ENCODE measurements around the gene RAD51B.
A peak's percentile ranks its signal among the peaks of the same experiment; 100 is the strongest.

The RAD51B gene

DNA sequence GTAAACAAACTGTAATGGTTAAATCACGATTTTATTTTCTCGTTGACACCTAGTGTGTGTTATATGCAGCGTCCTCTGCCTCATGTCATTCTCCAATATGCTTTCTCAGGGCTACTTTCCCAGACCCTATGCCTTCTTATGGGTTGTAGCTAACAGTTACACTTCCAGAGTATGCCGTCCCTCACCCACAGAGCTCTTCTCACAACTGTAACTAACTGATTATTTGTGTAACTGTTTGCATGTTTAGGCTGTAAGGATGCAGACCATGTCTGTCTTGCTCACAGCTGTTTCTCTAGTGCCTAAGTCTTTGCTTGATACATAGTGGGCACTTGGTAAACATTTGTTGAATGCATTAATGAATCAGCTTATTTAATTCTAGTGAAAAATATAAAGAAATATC lies 555.8 kb downstream of the RAD51B start:
- DNase-seq: no peak

DNA sequence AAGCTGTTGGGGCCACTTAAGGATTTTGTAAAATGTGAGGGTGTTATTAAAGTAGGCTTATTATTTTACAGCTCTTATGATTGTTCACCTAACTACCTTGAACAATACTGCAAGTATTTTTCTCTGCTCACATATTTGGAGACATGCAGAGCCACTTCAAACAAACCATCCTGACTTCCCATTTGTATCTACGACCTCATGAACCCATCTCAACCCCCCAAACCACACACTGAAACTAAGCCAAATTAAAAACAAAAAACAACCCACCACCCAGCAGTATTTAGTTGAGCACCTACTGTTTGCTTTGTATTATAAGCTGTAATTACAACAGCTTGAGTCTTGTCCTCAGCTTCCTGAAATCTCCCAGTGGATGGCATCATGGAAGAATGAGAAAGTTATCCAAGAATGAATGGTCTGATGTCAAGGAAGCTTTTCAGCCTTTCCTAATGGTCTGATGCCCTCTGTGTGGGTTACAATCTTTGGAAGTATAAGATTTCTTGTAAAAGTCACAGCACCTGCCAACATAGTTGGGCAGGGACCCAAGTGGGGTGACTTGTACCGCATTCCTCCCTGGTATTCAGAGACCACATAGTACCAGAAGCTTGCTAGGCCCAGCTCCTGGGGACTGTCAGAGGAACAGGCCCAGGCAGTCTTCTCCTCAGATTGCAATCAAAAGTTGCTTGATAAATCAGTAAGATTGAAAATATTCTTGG lies 556.6 kb downstream of the RAD51B start:
- no peak for DNase-seq

DNA sequence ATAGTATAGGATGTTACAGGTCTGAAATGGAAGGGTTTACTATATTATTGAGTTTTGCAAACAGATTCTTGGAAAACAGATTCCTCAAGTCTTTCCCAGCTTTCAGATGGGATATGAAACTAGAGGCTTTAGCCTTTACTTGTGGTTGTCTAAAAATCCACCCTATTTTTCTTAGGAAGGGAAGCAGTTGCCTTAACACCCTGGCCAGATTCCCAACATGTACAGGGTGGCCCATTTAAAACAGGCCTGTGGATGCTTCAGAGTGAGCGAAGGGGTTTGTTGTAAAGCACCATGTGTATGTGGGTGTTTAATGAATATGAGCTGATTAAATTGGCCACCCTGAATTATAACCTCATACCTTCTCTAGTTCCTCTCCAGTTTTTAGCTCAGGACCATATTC lies 557.4 kb downstream of the RAD51B start:
- DNase-seq: no peak

DNA sequence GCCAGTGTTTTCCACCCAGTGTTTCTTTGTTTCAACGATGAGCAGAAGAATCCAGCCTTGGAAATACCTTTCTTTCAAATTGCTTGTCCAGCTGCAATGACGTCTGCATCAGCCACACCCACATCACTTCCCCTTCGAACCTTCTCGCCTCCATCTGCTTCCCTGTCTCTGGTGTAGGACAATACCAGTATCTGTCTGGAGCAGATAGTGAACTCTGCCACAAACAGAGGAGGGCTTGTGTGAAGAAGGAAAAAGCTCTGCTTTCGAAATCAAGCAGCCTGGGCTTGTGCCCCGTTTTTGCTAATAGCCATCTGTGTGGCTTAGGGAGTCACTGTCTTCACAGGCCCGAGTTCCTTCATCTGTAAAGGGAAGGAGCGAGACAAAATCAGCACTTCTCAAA lies 557.9 kb downstream of the RAD51B start:
- DNase-seq: no peak

DNA sequence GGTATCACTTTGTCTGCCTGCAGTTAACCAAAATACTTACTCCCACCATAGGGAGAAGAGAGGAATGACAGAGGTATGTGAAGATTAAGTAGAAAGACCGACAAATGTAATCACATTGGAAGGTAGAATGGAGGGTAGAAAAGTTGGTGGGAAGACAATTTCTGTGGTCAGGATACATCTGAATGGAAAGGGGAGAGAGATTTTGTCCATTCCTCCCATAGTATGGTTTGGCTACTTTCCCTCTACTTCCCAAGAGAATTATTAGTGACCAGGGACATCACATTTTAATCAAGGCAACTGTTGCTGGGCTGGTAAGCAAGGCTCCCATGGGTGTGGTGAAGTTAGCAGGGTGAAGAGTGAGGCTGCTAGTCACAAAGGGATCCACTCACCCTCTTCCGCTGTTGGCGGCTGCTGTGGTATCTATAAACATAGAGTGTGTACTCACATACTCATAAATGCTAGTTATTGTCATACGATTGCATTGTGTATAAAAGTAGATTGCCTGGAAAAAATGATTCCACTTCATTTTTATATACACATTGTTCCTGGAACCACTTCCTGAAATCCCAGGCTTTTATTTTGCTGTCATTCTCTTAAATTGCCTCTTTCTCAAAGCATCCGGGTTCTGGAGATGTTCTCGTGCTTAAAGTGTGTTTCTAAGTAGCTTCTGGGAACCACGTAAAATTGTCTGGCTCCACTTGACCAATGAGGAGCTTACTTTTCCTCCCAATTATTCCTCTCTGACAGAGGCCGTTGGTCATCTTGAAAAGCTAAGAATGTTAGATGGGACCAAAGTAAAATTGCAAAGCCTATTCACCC lies 560.1 kb downstream of the RAD51B start:
- DNase-seq: peak; percentile 53

DNA sequence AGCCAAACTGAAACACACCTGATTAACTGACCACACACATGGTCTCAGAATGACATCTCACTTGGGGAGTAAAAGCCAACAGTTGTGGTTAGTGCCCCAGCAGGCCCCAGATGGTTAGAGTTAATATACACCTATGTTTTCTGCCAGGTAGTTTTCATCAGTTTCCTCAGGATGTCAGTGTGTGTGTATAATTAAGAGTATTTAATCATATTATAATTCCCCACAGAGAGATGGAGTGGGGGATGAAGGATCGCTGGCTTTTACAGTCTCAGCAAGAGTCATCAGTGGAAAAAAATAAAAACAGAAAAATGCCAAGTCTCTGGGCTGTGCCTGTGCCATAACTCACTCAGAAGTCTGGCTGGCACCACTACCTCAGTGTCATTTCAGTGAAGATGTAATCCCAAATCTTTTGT lies 560.8 kb downstream of the RAD51B start:
- no peak for DNase-seq

DNA sequence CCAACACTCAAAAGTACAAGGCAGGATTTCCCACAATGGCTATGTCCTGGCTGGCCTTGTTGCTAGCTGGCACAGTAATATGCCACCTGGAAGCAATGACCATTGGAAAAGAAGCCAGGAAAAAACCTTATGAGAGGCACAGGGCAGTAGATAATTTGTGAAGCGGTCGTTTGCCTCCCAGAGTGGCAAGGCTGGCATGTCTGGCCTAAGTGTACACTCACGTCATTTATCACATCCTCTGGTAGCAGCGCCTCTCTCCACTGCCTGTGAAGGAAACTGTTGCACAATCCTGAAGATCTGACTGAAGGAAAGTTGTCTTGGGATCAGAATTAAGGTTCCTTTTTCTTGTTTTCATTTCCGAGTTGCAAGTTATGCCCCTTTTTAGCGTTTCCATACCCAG lies 564.8 kb downstream of the RAD51B start:
- no peak for DNase-seq

DNA sequence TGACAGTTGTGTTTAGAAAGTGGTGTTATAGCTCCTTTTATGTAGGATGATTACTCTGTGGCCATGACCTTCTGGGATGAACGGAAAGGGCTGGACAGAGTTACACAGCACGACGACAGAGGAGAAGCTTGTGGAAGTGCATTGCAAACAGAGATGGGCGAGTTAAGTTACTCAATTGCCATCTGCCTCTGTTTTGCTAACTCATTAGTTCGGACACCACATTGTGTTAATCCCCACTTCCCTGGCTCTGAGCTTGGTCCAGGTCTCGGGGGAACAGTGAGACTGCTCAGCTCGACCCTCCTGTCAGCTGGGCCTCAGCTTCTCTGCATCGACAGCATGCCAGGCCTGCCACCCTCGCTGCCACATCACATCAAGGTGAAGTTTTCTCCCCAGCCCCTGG lies 565.3 kb downstream of the RAD51B start:
- DNase-seq: no peak

DNA sequence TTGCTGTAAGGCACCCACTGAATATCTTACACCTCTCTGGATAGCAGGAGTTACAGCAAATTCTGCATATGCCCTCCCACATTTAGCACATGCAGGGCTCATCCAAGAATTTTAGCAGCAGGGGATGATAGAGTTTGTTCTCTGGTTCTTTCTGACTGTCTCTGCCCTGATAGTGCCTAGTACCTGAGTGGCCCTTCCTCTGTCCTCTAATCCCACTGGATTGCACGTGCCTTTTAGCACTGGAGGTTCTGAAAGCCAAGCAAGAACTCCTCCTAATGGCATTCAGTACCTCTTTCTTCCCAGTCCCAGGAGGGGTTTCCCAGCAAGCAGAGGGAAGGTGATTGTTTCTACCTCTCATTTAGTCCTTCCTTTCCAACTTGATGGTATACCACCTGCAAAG lies 566.9 kb downstream of the RAD51B start:
- DNase-seq: no peak

DNA sequence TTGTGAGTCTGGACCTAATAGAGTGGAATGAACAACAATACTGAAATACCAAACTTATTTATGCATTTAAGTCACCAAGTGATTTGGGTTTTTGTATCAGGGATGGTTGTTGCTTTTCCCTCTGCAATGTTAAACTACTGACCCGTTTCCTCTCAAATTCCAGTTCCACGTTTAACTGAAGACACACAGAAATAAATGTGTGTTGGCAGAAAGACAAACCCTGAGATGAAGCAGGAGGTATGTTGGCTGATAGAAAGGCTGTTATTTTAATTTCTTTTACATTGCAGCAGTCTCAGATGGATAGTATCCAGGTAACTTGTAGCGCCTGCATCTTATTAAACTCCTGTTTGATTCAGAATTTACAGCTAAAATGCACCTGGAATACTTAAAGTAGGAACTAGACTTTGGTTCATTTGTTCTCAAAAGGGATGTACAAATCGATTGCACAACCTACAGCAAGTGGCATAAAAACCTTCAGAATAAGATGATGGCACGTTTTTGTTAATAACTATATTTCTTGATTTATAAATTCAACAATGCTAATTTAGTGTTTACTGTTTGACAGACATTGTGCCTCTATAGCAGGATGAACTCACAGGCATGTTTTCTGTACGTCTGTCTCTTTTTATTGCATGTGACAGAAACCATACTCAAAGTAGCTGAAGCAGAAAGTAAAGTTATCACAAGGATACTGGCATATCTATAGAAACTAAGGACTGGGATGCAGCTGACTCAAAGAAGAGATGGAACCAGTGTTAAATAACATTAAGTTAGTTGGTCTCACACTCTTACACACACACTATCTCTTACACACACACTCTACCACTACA lies 567.6 kb downstream of the RAD51B start:
- DNase-seq: no peak

DNA sequence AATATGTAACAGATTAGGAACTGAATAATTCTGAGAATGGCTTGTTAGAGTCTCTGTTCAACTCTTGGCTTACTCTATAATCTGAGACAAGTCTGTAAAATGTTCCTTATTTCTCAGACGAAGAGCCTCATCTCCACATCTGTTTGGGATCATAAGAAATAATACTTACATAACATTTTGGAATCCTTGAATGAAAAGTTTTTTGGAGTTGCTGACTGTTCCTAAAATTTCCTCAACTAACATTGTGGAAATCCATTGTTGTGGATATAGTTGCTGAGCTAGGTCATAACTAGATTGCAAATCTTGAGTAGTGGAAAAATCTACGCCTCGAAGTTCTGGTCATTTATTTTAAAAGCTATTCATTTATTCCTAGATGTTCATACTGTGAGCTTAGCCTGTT lies 570.4 kb downstream of the RAD51B start:
- DNase-seq: no peak

DNA sequence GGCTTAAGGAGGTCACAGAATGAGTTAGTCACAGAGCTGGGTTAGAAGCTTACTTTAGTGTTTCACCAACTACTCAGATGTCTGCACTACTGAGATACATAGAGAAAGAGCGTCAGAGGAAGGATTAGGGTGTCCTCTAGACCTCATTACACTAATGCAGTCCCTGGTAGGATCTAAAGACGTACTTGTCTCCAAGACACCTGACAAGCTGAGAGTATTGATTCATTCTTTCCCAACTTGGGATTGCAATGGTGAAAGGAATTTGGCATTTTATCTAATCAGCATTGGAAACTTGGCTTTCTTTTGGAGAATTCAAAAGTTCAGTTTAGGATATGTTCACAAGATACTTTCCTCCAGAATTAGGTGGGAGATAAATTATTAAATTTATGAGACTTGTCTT lies 571.2 kb downstream of the RAD51B start:
- no peak for DNase-seq

DNA sequence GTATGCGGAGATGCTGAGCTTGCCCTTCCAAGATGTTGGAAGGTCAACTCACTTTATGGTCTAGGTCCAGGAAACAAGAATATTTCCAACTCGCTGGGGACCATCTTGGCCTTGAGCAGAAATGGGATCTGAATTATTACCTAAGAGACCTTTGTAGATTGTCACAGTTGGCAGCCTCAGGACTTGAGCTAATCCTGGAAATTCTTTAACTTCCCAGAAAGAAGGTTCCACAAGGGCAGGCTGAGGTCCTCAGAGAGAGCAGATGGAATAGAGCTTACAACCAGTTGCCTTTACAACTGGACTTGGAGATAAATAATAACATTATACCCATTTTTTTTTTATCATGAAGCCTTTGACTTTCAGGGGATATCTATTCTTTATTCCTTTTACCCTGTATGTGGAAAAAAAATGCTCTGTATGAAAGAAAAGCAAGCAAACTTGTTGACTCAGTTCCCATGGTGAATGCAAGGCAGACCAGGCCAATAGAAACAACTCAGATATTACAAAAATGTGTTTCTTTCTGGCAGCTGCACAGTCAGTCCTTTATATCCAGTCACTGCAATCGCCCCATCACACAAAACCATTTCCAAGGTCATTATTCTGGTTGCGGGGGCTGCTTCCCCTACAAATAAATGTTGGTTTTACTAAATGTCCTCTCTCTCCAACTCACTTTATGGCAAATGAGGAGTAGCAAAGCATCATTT lies 571.9 kb downstream of the RAD51B start:
- no peak for DNase-seq

DNA sequence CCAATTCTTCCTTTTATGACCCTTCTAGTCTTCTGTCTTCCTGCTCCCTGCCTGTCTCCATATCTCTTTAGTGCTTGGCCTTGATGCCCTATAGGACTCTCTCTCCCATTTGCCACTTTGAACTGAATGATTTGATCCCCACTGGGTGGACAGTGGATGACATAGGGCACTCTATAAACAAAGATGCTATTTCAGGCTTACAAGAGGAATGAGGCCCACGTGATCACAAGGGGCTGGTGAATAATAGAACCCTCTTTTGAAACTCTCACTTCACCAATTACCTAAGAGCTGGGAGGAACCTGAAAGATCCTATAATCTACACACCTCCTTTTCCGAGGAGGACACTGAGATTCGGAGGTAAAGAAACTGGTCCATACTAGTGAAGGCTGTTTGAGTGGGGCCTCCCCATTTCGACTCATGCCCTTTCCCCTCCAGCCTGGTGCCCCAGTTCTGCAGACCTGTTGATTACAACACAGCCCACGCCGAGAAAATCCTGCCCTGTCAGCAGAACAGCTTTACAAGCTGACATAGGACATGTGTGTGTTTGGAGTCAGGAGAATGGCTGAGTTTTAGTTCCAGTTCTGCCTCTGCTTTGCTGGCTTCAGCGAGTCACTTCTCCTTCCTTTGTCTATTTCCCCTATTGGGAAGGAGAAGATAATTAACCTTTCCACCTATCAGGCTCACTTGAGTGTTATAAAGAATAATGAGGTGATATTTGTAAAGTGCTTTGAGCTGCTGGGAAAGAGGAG lies 573.0 kb downstream of the RAD51B start:
- DNase-seq: no peak

DNA sequence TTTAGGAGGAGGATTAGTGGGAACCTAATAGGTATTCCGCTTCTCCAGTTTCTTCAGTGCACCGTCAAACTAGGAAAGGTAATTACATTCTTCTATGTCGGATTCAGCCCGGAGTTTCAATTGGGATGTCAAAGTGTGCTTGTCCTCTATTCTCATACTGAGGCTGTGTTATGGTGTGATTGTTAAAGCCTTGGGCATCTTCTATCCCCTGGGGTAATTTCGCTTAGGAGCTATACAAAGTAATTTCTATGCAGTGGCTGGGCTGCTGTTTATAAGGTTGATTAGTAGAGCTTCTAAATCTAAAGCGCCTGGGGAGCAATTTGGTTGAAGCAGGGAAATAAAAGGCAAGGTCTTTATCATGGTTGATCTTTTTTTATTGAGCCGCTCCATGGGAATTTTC lies 573.7 kb downstream of the RAD51B start:
- no peak for DNase-seq

DNA sequence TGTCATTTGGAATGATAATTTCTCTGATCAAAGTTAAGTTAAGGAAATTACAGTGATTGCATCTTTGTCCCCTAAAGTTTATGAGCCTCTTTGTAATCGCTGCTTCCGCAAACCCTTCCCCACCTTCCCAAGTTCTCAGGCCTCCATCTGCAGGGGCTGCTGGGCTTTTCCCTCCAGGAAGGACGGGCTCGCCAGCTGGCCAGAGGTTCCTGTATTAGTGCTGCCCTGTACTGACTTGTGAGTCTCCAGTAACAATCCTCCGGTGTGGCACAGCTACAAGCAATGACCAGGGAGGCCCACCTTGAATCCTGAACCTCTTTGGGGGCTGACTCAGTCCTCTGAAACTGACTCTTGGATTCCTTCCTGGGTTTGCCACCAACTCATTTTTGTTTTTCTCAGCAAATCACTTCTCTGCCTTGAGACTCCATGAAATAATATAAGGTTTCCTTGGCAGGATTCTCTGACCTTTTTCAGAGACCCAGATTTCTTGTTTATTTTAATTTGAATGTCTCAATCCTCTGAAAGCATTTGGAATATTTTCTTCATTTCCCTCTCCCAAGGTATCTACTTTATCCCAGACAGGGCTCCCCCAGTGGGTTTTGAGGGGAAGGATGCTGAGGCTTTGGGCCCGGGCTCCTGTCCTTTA lies 574.7 kb downstream of the RAD51B start:
- no peak for DNase-seq

DNA sequence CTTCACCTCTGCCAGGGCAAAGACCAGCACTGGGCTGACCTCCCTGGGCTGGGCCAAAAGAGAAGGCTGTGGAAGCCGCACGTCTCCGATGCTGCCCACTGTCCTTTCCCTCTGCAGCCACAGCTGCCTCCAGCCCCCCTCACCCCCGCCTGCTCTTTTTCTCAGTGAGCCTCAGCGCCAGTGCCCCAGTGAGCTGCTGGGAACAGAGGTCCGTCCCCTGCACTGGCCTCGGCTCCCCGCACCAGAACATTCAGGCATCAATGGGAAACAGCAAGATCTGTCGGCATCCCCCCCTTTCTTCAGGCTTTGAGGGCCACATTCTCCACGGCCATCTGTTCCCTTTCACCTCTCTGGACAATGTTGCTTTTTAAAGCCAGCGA lies 575.2 kb downstream of the RAD51B start:
- no peak for DNase-seq

DNA sequence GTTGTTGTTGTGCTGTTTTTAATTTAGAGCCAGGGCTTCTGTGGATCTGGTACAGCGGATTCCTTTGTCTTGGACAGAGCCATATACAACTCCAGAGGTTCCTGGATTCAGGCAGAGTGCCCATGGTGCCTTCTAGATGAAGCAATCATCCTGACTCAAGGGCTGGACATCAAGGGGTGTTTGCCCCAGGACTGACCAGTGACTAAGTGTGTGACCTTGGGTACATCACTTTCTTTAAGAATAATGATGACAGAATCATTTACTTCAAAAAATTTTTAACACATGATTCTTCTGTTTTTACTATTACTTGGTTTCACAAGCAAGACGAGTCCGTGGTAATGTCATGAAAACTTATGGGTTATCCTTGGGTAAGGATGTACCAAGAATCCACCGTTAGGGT lies 576.0 kb downstream of the RAD51B start:
- no peak for DNase-seq

DNA sequence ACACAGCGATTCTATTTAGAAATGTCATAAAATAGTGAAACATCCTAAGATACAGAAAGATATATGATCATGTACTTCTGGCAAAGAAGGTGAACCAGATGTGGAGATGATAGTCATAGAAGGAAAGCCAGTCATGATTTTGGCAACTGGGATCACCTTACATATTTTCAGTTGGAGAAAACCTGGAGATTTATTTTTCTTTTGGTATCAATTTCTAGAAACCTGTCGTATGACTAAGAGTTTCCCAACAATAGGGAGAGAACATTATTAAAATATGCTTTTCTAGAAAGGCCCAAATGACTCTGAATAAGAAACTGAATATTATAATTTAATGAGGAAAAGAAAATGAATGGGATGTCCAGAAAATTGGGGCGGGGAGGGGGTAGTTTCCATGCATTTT lies 576.9 kb downstream of the RAD51B start:
- no peak for DNase-seq

DNA sequence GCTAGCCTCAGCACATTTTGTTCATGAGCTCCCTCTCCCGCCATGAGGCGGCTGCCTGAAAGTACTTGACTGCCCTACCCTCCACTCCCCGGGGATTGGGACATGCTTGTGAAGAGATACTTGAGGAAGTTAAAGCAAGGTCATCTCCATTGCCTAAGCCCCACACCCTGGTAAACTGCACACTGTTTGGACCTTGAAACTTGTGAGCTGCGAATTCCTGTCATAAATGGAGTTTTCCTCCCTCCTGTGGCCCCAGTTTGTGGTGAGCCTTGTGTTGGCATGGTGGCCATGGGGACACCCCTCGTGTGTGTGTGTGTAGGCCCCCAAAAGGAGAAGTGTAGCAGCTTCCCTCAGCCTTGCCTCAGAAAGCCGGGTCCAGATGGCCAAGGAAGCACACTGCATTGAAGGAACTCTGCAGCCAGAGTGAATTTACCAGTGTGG lies 577.8 kb downstream of the RAD51B start:
- DNase-seq: no peak

DNA sequence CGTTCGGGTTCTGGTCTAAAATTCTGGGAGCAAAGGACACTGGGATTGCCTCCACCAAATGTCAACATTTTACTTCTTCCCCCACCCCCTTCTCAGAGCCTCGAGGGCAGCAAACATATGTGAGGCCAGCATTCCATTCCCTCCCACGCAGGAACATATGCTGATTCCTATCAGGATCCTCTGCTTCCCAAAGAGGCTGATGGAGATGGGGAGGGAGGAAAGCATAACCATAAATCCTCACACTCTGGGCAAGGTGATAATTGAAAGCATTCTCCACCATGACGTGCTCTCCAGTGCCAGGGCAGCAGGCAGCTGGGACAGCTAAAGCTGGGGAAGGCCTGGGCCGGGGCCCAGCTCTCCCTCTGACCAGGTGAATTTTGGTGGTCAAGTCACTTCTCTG lies 578.2 kb downstream of the RAD51B start:
- DNase-seq: no peak

DNA sequence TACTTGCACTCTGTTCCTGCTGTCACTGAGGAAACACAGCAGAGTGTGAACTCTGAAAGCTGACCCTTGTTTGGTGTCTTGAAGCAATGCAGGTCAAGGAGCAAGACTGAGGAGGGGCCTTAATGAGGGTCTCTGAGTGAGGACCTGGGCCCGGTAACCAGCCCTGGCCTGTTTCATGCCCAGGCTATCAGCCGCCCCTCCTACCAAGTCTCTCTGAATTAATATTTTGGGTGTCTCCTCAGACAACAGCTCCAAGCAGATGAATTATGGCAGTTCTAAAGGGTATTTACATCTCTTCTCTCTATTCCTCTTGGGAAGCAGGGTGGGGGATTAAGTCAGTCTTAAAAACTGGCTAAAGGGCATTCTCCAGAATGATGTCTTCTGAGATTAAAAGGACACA lies 578.8 kb downstream of the RAD51B start:
- DNase-seq: no peak

All from NCI-H2107 (cell line).